H1 (cell line): ENCODE data around the gene PDZRN4. TPM values are rescaled to one million over a fixed set of nuclear protein-coding genes. Genes with fewer than 3 reads are reported as not detected.

Experiments
- BRCA1 ChIP-seq: IDR thresholded peaks from 2 replicates; pipeline ENCODE4 v1.6.1; 2012; ENCODE audit warnings: low read depth, low read length, improper control_type of control experiment
- RFX5 ChIP-seq: IDR thresholded peaks from 2 replicates; pipeline ENCODE4 v1.6.1; 2011; ENCODE audit warnings: low read depth, low read length, improper control_type of control experiment, borderline replicate concordance
- polyA plus RNA-seq, 7 experiments: library from polyadenylated mRNA; depleted of rRNA in 3 of 7; stranded (reverse) in 5 of 7; unstranded in 2 of 7; fragments of >200 nt in 5 of 7; fragments of 200-250 nt in 2 of 7; gene quantifications; 1 replicate in 5 of 7; 2 replicates in 1 of 7; 4 replicates in 1 of 7; pipeline versions ENCODE4 v1.2.1 to v1.2.3, GENCODE V29; 2011 to 2013; ENCODE audit warnings: missing spikeins in 2 of 7, mixed read lengths in 2 of 7
- total RNA-seq: library from RNA; stranded (reverse); fragmentation: NEBNext Ultra II Directional; extraction: Animal tissue kit (Norgen Biotek cat#: 25700); gene quantifications from 2 replicates; pipeline ENCODE4 v1.2.1, GENCODE V29; 2021
- TF ChIP-seq, protein P1 (sequence below), 3 experiments: IDR thresholded peaks; 1 replicate in 2 of 3; 2 replicates in 1 of 3; pipeline versions ENCODE4 v1.5.1 to v1.6.1; 2011; ENCODE audit warnings: low read length in 3 of 3, mild to moderate bottlenecking in 3 of 3, inconsistent platforms in 2 of 3, low read depth in 1 of 3, moderate library complexity in 1 of 3; ENCODE audit not compliant: insufficient read depth in 1 of 3; ENCODE audit errors: control extremely low read depth in 1 of 3

Gene PDZRN4
- total and polyA plus RNA-seq, 2 of the 8 experiments (the other 6 are each of a cell fraction or from before 2014, with no cell fraction given) = not detected

DNA sequence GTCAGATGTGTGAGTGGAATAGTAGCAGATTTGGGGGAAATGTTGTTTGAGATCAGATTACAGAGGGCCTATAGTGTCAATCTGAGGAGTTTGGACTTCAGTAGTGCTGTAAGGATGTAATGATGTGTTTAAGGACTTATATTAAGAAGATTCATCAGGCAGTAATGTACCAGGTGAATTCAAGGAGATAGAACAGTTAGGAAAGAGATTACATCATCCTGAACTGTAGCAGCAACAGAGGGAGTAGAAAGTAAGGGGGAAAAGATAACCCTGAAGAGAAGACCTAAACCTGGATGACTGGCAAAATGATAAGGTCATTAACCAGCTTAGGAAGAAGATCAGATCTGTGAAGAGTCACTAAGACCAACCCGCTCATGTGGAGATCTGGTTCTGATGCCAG, 349.4 kb downstream of the PDZRN4 start (continued):
- TF ChIP-seq, protein P1, sequence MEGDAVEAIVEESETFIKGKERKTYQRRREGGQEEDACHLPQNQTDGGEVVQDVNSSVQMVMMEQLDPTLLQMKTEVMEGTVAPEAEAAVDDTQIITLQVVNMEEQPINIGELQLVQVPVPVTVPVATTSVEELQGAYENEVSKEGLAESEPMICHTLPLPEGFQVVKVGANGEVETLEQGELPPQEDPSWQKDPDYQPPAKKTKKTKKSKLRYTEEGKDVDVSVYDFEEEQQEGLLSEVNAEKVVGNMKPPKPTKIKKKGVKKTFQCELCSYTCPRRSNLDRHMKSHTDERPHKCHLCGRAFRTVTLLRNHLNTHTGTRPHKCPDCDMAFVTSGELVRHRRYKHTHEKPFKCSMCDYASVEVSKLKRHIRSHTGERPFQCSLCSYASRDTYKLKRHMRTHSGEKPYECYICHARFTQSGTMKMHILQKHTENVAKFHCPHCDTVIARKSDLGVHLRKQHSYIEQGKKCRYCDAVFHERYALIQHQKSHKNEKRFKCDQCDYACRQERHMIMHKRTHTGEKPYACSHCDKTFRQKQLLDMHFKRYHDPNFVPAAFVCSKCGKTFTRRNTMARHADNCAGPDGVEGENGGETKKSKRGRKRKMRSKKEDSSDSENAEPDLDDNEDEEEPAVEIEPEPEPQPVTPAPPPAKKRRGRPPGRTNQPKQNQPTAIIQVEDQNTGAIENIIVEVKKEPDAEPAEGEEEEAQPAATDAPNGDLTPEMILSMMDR (IDR thresholded peaks at IDR 0.05; ENCODE audit: control extremely low read depth in 1 of 3, insufficient read depth in 1 of 3, low read depth in 1 of 3, low read length in 3 of 3) = no peak
- no peak for TF ChIP-seq BRCA1
- no peak for TF ChIP-seq RFX5
